HCT116 (cell line): ENCODE data around the gene PCBP3.

Experiments
- CEBPB ChIP-seq: IDR thresholded peaks from 2 replicates; pipeline ENCODE4 v1.6.1; 2012; ENCODE audit warnings: low read depth
- CTCF ChIP-seq, 3 experiments: fragments of 200-600 bp in 1 of 3; sonication (generic) in 1 of 3; IDR thresholded peaks in 2 of 3; conservative IDR thresholded peaks in 1 of 3; 2 replicates each; pipeline ENCODE4 v1.5.1; 2012 to 2017; ENCODE audit warnings: low read depth in 2 of 3, low read length in 2 of 3, antibody characterized with exemption in 1 of 3, borderline replicate concordance in 1 of 3, control low read depth in 1 of 3, mild to moderate bottlenecking in 1 of 3, mixed read lengths in 1 of 3, mixed run types in 1 of 3, moderate library complexity in 1 of 3; ENCODE audit not compliant: insufficient read depth in 1 of 3
- EZH2 ChIP-seq: fragments of 200-600 bp; sonication (generic); IDR thresholded peaks from 2 replicates; pipeline ENCODE4 v1.6.1; 2017; ENCODE audit warnings: antibody characterized with exemption, mixed run types
- FOSL1 ChIP-seq: IDR thresholded peaks from 2 replicates; pipeline ENCODE4 v1.6.1; 2012; ENCODE audit warnings: low read depth
- POLR2A ChIP-seq: IDR thresholded peaks from 2 replicates; pipeline ENCODE4 v1.7.0; 2011; ENCODE audit warnings: borderline replicate concordance; ENCODE audit not compliant: insufficient read depth, insufficient read length; ENCODE audit errors: extremely low read depth
- POLR2AphosphoS5 ChIP-seq: IDR thresholded peaks from 2 replicates; pipeline ENCODE4 v1.6.1; 2011; ENCODE audit warnings: mild to moderate bottlenecking, low read depth, low read length, moderate library complexity
- SP1 ChIP-seq: IDR thresholded peaks from 2 replicates; pipeline ENCODE4 v1.6.1; 2012; ENCODE audit warnings: low read depth
- YY1 ChIP-seq: IDR thresholded peaks from 2 replicates; pipeline ENCODE4 v1.6.1; 2011; ENCODE audit warnings: low read length, low read depth, moderate library complexity, mild to moderate bottlenecking; ENCODE audit not compliant: insufficient replicate concordance; ENCODE audit errors: extremely low read depth
- ZBTB33 ChIP-seq: IDR thresholded peaks from 2 replicates; pipeline ENCODE4 v1.6.1; 2011; ENCODE audit warnings: mild to moderate bottlenecking, low read length, moderate library complexity; ENCODE audit not compliant: insufficient replicate concordance; ENCODE audit errors: extremely low read depth
- TF ChIP-seq, protein P1 (sequence below): IDR thresholded peaks from 2 replicates; pipeline ENCODE4 v1.6.1; 2012

DNA sequence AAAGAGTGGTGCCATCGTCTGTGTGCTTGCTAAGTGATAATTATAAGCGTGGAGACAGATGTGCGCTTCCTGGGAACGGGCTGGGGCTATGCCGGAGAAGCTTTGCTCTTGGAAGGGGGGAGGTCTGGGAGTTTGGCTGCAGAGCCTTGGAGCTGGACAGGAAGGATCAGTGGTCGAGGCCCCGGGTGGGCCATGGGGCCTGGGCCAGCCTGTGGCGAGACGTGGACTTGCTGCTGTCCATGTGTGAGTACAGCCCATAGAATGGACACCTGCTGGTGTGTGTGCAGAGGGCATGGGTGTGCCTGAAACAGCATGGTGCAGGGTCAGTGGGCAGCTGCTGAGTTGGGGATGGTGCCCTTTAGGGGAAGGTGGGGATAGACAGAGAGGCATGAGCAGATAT is 121.3 kb downstream of the PCBP3 start:
- no peak for TF ChIP-seq CTCF (IDR thresholded peaks at IDR 0.05 in 2 of 3, conservative IDR thresholded peaks at IDR 0.05 in 1 of 3; ENCODE audit: borderline replicate concordance in 1 of 3, insufficient read depth in 1 of 3, low read depth in 2 of 3, low read length in 2 of 3)
- TF ChIP-seq POLR2AphosphoS5: no peak
- TF ChIP-seq POLR2A: no peak
- no peak for TF ChIP-seq FOSL1
- TF ChIP-seq YY1: no peak
- no peak for TF ChIP-seq SP1
- TF ChIP-seq EZH2: no peak
- TF ChIP-seq, protein P1, sequence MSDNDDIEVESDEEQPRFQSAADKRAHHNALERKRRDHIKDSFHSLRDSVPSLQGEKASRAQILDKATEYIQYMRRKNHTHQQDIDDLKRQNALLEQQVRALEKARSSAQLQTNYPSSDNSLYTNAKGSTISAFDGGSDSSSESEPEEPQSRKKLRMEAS: no peak
- TF ChIP-seq CEBPB: no peak
- TF ChIP-seq ZBTB33: no peak
